CMK (cell line): ENCODE results near the gene DDX11.
"Not testable (repeated sequence)": the region's sequence is repeated elsewhere in the genome, so short reads cannot be mapped to it uniquely, and the experiment has no call there.

Source experiments
- DNase-seq: peaks from one replicate; pipeline ENCODE4 v3.0.0-alpha.2; 2010; ENCODE audit warnings: low read depth

Gene DDX11

GRCh38 chr12:31099434-31099833, 25.8 kb downstream of the DDX11 start:
- DNase-seq, result not testable (repeated sequence)

- DNase-seq, result not testable (repeated sequence)
Measured at GRCh38 chr12:31100503-31101208, 27.0 kb downstream of the DDX11 start.

GRCh38 chr12:31102125-31102524, 28.5 kb downstream of the DDX11 start:
- DNase-seq, result not testable (repeated sequence)

GRCh38 chr12:31102596-31102995, 28.9 kb downstream of the DDX11 start:
- DNase-seq, result not testable (repeated sequence)

- not testable (repeated sequence) for DNase-seq
Measured at GRCh38 chr12:31103561-31103975, 29.9 kb downstream of the DDX11 start.

- not testable (repeated sequence) for DNase-seq
Measured at GRCh38 chr12:31104220-31104619, 30.6 kb downstream of the DDX11 start.

GRCh38 chr12:31104773-31105172, 31.1 kb downstream of the DDX11 start:
- not testable (repeated sequence) for DNase-seq

GRCh38 chr12:31105668-31106067, 32.0 kb downstream of the DDX11 start:
- no peak for DNase-seq

- no peak for DNase-seq
Measured at GRCh38 chr12:31106101-31106803, 32.6 kb downstream of the DDX11 start.

GRCh38 chr12:31109773-31110172, 36.1 kb downstream of the DDX11 start:
- not testable (repeated sequence) for DNase-seq

- DNase-seq, result not testable (repeated sequence)
Measured at GRCh38 chr12:31110263-31110662, 36.6 kb downstream of the DDX11 start.

GRCh38 chr12:31115092-31115601, 41.5 kb downstream of the DDX11 start:
- not testable (repeated sequence) for DNase-seq

- DNase-seq, result not testable (repeated sequence)
Measured at GRCh38 chr12:31116846-31117202, 43.2 kb downstream of the DDX11 start.

GRCh38 chr12:31117203-31118011, 43.7 kb downstream of the DDX11 start:
- DNase-seq, result no peak

GRCh38 chr12:31118347-31119191, 44.9 kb downstream of the DDX11 start:
- DNase-seq, result no peak

- DNase-seq, result no peak
Measured at GRCh38 chr12:31119192-31119802, 45.6 kb downstream of the DDX11 start.

- DNase-seq, result no peak
Measured at GRCh38 chr12:31119803-31120211, 46.1 kb downstream of the DDX11 start.

GRCh38 chr12:31120392-31121008, 46.8 kb downstream of the DDX11 start:
- no peak for DNase-seq

GRCh38 chr12:31121022-31121728, 47.5 kb downstream of the DDX11 start:
- not testable (repeated sequence) for DNase-seq

GRCh38 chr12:31122481-31122880, 48.8 kb downstream of the DDX11 start:
- no peak for DNase-seq
